Epithelial cell of proximal tubule (primary cell): Measurements from ENCODE around the gene WDR33. TPM values are rescaled to one million over a fixed set of nuclear protein-coding genes. Genes with fewer than 3 reads are reported as not detected.
"Not testable (repeated sequence)": the region's sequence is repeated elsewhere in the genome, so short reads cannot be mapped to it uniquely, and the experiment has no call there.

ENCODE experiments used
- DNase-seq: peaks from one replicate; pipeline ENCODE4 v3.0.0-alpha.2; 2011; ENCODE audit warnings: low read depth
- H3K4me3 ChIP-seq: 2 replicates; pipeline ENCODE4 v1.5.1; 2011; ENCODE audit warnings: low read depth, mild to moderate bottlenecking, low read length
- CTCF ChIP-seq: conservative IDR thresholded peaks from 2 replicates; pipeline ENCODE4 v1.5.1; 2012; ENCODE audit warnings: low read depth, mild to moderate bottlenecking, low read length
- total RNA-seq: library from RNA; depleted of rRNA; stranded (reverse); fragments of >200 nt; gene quantifications from 2 replicates; pipeline ENCODE4 v1.2.3, GENCODE V29; 2015

Gene WDR33
- total RNA-seq, 1 donor from 2014 or later, result 12.3 TPM

DNA sequence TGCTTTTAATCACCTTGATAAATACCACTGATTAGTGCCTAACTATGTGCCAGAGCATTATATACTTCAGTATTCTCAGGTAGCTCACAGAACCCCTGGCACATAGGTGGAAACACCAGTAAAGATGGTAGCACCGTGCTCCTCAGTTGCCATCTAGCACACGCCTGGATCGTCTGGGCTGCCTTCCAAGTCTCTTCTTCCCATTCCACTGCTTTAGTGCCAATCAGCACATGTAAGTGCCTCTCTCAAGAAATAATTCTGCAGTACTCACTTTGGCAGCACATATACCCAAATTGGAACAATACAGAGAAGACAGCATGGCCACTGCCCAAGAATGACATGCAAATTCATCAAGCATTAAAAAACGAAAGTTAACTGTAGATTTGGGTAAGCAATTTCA lies 34.0 kb upstream of the WDR33 start:
- H3K4me3 ChIP-seq, result no peak overlapping the region
- TF ChIP-seq CTCF, result no peak
- DNase-seq, result no peak

- DNase-seq, result no peak
- no peak for TF ChIP-seq CTCF
- H3K4me3 ChIP-seq, result no peak overlapping the region
These were observed 32.7 kb upstream of the WDR33 start for GRCh38 chr2:127843677-127844076.

DNA sequence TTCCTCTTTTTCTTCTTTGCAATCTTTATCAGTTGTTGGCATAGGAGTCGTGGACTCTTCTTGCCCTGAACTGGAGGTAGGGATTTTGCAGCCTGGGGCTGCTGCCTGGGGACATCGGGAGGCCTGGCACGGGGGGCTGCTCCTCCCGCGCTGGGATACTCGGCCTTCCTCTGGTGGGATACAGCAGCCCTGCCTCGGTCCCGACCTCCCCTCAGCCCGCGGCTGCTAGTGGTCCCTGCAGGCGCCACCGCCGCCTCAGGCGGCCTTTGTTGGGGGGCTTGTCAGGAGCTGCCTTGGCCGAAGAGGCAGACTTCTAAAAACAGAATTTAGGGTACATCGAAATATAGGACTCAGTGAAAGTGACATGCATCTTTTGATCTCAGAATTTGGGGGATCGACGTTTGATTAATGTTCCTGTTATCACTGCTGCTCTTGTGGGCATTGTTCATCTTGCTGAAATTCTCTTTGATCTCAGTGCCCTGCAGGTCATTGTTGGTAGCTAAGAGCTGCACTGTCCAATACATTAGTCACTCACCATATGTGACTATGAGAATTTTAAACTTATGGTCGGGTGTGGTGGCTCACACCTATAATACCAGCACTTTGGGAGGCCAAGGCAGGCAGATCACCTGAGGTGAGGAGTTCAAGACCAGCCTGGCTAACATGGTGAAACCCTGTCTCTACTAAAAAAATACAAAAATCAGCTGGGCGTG lies 30.7 kb upstream of the WDR33 start:
- no peak for TF ChIP-seq CTCF
- DNase-seq, result no peak
- H3K4me3 ChIP-seq, result no peak overlapping the region

DNA sequence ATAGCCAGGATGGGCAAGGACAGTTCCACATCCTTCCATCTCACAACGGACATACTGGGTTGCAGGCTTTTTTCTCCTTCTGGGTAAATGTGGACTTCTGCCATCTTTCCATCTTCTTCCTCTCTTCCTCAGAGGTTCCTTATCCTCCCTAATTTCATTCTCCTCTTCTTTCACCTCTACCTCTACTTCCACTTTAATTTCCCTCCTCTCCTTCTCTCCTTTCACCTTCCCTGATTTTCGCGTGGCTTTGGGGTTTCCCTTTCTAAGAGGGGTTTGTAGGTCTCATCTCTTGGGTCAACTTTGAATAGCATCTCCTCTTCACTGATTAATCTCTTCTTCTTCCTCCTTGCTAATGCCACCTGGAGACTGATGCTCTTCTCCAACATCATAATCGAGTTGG lies 29.9 kb upstream of the WDR33 start:
- no peak for DNase-seq
- TF ChIP-seq CTCF, result no peak
- H3K4me3 ChIP-seq, result no peak overlapping the region

DNA sequence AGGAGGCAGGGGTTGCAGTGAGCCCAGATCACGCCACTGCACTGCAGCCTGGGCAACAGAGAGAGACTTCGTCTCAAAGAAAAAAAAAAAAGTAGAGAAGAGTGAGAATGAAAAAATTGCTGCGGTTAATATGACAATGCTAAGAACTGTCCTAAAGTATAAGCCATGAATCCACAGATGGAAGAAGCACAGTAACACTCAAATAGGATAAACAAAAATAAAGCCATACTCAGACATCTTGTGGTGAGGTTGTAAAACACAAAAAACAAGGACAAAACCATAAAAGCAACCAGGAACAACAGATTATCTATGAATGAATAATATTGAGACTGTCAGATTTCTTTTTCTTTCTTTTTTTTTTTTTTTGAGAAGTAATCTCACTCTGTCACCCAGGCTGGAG lies 24.0 kb upstream of the WDR33 start:
- H3K4me3 ChIP-seq, result no peak overlapping the region
- TF ChIP-seq CTCF, result no peak
- DNase-seq, result no peak

DNA sequence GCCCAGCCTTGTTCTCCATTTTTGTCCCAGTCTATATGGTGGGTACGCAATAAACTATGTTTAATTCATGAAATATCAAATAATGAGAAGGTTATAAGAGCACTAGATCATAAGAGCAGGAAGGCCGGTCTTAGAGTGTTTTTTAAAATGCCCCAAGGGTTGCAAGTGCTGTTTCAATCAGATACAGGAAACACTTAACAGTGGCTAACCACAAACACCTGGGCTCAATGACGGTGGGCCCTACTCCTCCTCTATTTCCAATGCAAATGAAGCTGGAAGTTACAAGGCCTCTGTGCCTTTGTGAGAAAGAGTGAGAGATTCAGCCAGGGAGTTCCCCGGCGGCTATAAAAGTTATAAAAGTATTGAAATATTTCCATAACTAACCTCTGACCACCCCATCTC lies 18.9 kb upstream of the WDR33 start:
- no peak for TF ChIP-seq CTCF
- no peak overlapping the region for H3K4me3 ChIP-seq
- DNase-seq, result no peak

- DNase-seq, H3K4me3 ChIP-seq: not testable (repeated sequence)
These were observed 15.7 kb upstream of the WDR33 start for GRCh38 chr2:127826708-127827107.

DNA sequence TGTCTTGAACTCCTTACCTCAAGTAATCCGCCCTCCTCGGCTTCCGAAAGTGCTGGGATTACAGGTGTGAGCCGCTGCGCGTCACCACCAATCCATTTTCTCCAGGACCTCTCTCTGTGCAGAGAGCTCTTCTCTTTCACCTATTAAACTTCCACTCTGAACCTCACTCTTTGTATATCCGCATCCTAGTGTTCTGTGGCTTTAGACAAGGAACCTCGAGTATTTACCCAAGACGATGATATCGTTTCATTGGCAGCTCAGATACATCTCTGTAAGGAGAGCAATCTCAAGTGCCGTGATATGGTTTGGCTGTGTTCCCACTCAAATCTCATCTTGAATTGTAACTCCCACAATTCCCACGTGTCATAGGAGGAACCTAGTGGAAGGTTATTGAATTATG lies 15.1 kb upstream of the WDR33 start:
- no peak for TF ChIP-seq CTCF

More for the DNA sequence above, 15.1 kb upstream of the WDR33 start:
- DNase-seq, result no peak
- H3K4me3 ChIP-seq, result no peak overlapping the region
